ENCODE data around the gene LLGL2. TPM values are rescaled to one million over a fixed set of nuclear protein-coding genes. Genes with fewer than 3 reads are reported as not detected.
A peak's percentile ranks its signal among the peaks of the same experiment; 100 is the strongest.

LLGL2 gene
- total RNA-seq, 6 experiments from 2014 or later, result 0.14 to 0.55 (median 0.46) TPM

DNA sequence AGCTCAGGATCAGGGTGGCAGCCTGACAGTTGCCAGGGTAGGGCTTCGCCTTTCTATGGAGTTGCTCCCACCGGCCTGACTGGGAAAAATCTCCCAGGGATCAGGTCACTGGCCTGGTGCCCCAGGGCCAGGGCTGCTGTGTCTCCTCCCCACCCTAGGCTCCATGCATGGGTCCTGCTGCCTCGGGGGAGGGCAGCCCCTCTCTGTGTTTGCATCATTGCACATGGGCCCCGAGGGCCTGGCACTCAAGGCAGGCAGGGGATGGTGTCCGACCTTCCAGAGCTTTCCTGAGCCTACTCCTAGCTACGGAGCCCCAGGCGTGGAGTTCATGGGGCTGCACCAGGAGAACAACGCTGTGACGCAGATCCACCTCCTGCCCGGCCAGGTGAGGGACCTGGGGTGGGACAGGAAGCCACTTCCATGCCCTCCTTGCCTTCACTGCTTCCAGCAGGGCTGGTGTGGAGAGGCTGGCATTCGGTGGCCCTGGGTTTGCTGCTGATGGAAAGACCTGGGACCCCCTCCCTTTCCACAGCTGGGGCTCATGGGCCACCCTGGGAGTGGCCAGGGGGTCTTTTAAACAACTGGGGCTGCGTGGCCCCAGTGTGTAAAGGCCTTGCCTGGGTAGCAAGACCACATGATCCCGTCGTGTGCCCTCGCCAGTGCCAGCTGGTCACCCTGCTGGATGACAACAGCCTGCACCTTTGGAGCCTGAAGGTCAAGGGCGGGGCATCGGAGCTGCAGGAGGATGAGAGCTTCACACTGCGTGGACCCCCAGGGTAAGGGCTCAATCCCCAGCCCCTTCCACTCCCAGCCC lies 32.6 kb downstream of the LLGL2 start:
- 0 out of 2 replicates have a peak, but pooled peaks cover under 1% of the 10 kb centered on the region for H3K27me3 Mint-ChIP-seq (ENCODE audit: insufficient read depth)
- no peak for DNase-seq
- no peaks in the 10 kb centered on the region for H3K9me3 Mint-ChIP-seq
- no peak overlapping the region for H3K27ac Mint-ChIP-seq
- H3K4me3 Mint-ChIP-seq, result no peak overlapping the region
- peaks cover 21% of the 10 kb centered on the region for H3K4me1 Mint-ChIP-seq (ENCODE audit: low read depth)
- no peak for TF ChIP-seq CTCF (IDR thresholded peaks at IDR 0.05)
- H3K36me3 Mint-ChIP-seq (ENCODE audit: low read depth), result no peaks in the 10 kb centered on the region

- no peak overlapping the region for H3K4me3 Mint-ChIP-seq
- no peak for TF ChIP-seq CTCF (IDR thresholded peaks at IDR 0.05)
- peaks cover 15% of the 10 kb centered on the region for H3K4me1 Mint-ChIP-seq (ENCODE audit: low read depth)
- DNase-seq, result no peak
- H3K27me3 Mint-ChIP-seq (ENCODE audit: insufficient read depth), result peaks cover 4% of the 10 kb centered on the region; the same call in 1 of the 2 replicates
- no peaks in the 10 kb centered on the region for H3K9me3 Mint-ChIP-seq
- no peak overlapping the region for H3K27ac Mint-ChIP-seq
- no peaks in the 10 kb centered on the region for H3K36me3 Mint-ChIP-seq (ENCODE audit: low read depth)
These were observed 33.4 kb downstream of the LLGL2 start for GRCh38 chr17:75558666-75559530.

DNA sequence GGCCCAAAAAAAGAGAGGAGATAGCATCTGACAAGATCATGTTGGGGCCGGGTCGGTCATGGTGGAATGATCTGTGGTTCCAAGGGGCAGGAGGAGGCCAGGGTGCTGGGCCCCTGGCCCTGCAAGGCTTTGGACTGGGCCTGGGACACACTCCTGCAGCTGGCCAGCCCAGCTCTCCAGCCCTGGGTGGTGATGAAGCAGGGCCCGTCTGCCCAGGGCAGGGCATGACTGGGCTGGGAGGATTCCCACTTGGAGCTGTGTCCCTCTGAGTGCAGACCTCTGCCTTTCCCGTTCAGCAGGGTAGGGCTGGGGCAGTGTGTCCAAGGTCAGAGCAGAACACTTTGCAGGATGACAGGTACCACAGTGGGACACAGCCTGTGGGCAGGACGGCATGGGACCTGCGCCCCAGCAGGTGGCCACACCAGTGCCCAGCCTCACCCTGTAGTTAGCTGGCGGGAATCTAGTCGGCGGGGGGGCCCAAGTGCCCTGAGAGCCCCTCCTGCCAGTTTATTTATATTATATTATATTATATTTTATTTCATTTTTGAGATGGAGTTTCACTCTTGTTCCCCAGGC lies 34.5 kb downstream of the LLGL2 start:
- no peak for DNase-seq
- Mint-ChIP-seq H3K9me3 (no peaks in the 10 kb centered on the region), H3K27me3 (ENCODE audit: insufficient read depth) (peaks cover 4% of the 10 kb centered on the region; the same call in 1 of the 2 replicates), H3K36me3 (ENCODE audit: low read depth) (no peaks in the 10 kb centered on the region), H3K4me3 (no peak overlapping the region), H3K4me1 (ENCODE audit: low read depth) (peaks cover 15% of the 10 kb centered on the region), H3K27ac (no peak overlapping the region)
- no peak for TF ChIP-seq CTCF (IDR thresholded peaks at IDR 0.05)

DNA sequence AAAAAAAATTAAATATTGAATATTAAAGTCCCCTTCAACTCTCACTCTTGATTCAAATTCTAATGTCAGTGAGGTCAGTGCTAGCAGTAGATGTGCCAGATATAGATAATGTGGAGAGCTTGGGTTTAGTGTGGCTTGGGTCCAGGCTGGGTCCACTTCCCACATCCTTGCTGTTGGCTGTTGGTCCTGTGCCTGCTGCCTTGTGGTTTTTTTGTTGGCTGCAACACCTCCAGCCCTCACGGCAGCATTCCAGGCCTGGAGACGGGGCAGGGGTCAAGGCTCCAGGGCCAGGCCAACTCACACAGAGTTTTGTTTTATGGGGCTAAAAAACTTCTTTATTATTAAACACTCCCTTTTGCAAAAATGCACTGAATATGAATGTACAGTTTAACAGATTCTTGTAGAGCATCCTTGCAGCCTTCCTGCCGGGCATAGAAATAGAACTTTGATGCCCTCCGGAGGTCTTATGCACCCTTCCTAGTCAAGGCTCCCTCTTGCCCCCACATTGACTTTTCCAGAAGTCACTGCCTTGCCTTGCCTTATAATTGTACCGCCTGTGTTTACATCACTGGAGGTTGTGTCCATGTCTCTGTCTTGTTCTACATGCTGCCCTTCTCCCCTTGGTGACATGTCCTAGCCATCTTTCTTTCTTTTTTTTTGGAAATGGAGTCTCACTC lies 36.6 kb downstream of the LLGL2 start:
- no peak for TF ChIP-seq CTCF (IDR thresholded peaks at IDR 0.05)
- peaks cover 16% of the 10 kb centered on the region for H3K27me3 Mint-ChIP-seq (ENCODE audit: insufficient read depth)
- no peak overlapping the region for H3K27ac Mint-ChIP-seq
- H3K4me1 Mint-ChIP-seq (ENCODE audit: low read depth), result peaks cover 12% of the 10 kb centered on the region
- no peaks in the 10 kb centered on the region for H3K9me3 Mint-ChIP-seq
- H3K36me3 Mint-ChIP-seq (ENCODE audit: low read depth), result no peaks in the 10 kb centered on the region
- no peak overlapping the region for H3K4me3 Mint-ChIP-seq
- peak; percentile 13 for DNase-seq

Measured in HFFc6 (cell line).